Suprapubic skin (tissue), 4 donors: ENCODE data around the gene ESPN. TPM values are rescaled to one million over a fixed set of nuclear protein-coding genes. Genes with fewer than 3 reads are reported as not detected.

Source experiments
- DNase-seq, 2 donors: peaks; one replicate each; pipeline ENCODE4 v3.0.0-alpha.2; 2019; ENCODE audit warnings: low spot score in 2 of 2
- H3K27ac ChIP-seq: fragments of 200-600 bp; sonication (generic); one replicate; pipeline ENCODE4 v1.5.1; 2019
- H3K27me3 ChIP-seq: fragments of 200-600 bp; sonication (generic); one replicate; pipeline ENCODE4 v1.5.1; 2019
- H3K36me3 ChIP-seq: fragments of 200-600 bp; sonication (generic); one replicate; pipeline ENCODE4 v1.5.1; 2019
- H3K4me1 ChIP-seq: fragments of 200-600 bp; sonication (generic); one replicate; pipeline ENCODE4 v1.5.1; 2019
- H3K4me3 ChIP-seq: fragments of 200-600 bp; sonication (generic); one replicate; pipeline ENCODE4 v1.5.1; 2019; ENCODE audit warnings: mild to moderate bottlenecking
- H3K9me3 ChIP-seq: fragments of 200-600 bp; sonication (generic); one replicate; pipeline ENCODE4 v1.5.1; 2019
- EP300 ChIP-seq: sonication (generic); formaldehyde crosslinking; IDR thresholded peaks from one replicate; pipeline ENCODE4 v1.6.1; 2017; ENCODE audit warnings: antibody characterized with exemption
- POLR2A ChIP-seq, 2 donors: fragments of 450-650 bp; IDR thresholded peaks; one replicate each; pipeline ENCODE4 v1.6.1; 2017; ENCODE audit warnings: antibody characterized with exemption in 2 of 2, mild to moderate bottlenecking in 2 of 2, moderate library complexity in 2 of 2
- POLR2AphosphoS5 ChIP-seq, 3 donors: sonication (generic); formaldehyde crosslinking; IDR thresholded peaks; one replicate each; pipeline ENCODE4 v1.6.1; 2017; ENCODE audit warnings: antibody characterized with exemption in 3 of 3
- WGBS: methylation state at CpG from one replicate; pipeline ENCODE4 v1.1.5; 2018; 5-methylcytosine and 5-hydroxymethylcytosine counted together
- total RNA-seq, 4 donors: library from RNA; depleted of rRNA; stranded (reverse); fragments of >200 nt; gene quantifications; one replicate each; pipeline ENCODE4 v1.1.0, GENCODE V29; 2016
- TF ChIP-seq, protein P1 (sequence below), 2 donors: fragments of 200-600 bp in 1 of 2; fragments of 450-650 bp in 1 of 2; sonication (generic) in 1 of 2; IDR thresholded peaks; one replicate each; pipeline ENCODE4 v1.5.1; 2016 to 2019; ENCODE audit warnings: antibody characterized with exemption in 2 of 2, mild to moderate bottlenecking in 1 of 2, moderate library complexity in 1 of 2

The ESPN gene
- total RNA-seq, 4 donors from 2014 or later, result 37.6 to 54.4 (median 48.8) TPM

DNA sequence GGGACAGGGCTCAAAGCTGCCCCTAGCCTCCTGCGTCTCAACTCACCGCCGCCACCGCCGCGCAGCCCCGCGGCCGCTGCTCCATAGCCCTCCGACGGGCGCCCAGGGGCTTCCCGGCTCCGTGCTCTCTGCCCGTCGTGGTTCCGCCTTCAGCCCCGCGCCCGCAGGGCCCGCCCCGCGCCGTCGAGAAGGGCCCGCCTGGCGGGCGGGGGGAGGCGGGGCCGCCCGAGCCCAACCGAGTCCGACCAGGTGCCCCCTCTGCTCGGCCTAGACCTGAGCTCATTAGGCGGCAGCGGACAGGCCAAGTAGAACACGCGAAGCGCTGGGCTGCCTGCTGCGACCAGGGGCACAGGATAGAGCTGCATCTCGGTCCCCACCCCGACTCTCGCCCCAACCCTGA, 41.4 kb downstream of the ESPN start, which contains the start of gene TNFRSF25:
Gene TNFRSF25, minus strand, starts transcription at position 151 of the 400 bp plus-strand sequence. Its CDS starts 66 bp downstream, at position 85.
- H3K4me1 ChIP-seq, result peaks cover 6% of the 10 kb centered on the region
- H3K27me3 ChIP-seq, result peaks cover 14% of the 10 kb centered on the region
- DNase-seq, result no peak
- WGBS, result 66% methylated on average over 17 of the region's 43 CpGs
- no peaks in the 10 kb centered on the region for H3K9me3 ChIP-seq
- TF ChIP-seq EP300, result no peak
- TF ChIP-seq, protein P1, sequence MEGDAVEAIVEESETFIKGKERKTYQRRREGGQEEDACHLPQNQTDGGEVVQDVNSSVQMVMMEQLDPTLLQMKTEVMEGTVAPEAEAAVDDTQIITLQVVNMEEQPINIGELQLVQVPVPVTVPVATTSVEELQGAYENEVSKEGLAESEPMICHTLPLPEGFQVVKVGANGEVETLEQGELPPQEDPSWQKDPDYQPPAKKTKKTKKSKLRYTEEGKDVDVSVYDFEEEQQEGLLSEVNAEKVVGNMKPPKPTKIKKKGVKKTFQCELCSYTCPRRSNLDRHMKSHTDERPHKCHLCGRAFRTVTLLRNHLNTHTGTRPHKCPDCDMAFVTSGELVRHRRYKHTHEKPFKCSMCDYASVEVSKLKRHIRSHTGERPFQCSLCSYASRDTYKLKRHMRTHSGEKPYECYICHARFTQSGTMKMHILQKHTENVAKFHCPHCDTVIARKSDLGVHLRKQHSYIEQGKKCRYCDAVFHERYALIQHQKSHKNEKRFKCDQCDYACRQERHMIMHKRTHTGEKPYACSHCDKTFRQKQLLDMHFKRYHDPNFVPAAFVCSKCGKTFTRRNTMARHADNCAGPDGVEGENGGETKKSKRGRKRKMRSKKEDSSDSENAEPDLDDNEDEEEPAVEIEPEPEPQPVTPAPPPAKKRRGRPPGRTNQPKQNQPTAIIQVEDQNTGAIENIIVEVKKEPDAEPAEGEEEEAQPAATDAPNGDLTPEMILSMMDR (IDR thresholded peaks at IDR 0.05), result no peak
- TF ChIP-seq POLR2A (IDR thresholded peaks at IDR 0.05), result no peak
- TF ChIP-seq POLR2AphosphoS5 (IDR thresholded peaks at IDR 0.05), result no peak
- H3K27ac ChIP-seq, result no peak within 1 kb of the TSS
- peak within 1 kb of the TSS; percentile 21 for H3K4me3 ChIP-seq
- H3K36me3 ChIP-seq, result peaks cover 61% of the 10 kb centered on the region

DNA sequence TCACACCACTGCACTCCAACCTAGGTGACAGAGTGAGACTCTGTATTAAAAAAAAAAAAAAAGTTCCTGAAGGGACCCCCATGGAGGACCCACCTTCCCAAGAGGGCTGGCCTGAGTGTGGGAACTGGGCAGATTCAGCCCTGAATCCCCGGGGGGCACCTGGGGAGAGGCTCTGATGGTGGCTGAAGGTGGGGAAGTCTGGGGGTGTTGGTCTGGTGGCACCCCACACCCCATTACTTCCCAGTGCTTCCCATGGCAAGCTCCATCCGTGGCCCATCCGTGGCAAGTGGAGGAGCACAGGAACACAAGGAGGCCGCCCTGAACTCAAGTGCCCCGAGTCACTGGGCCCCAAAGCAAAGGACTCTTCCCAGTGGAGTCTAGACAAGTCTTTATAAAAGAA, 42.2 kb downstream of the ESPN start:
- Histone ChIP-seq H3K27me3 (peaks cover 11% of the 10 kb centered on the region), H3K27ac (no peak overlapping the region), H3K9me3 (no peaks in the 10 kb centered on the region), H3K4me1 (peaks cover 7% of the 10 kb centered on the region), H3K4me3 (no peak overlapping the region), H3K36me3 (peaks cover 59% of the 10 kb centered on the region)
- 100% methylated on average over 1 of the region's 5 CpGs for WGBS
- TF ChIP-seq, protein P1 (IDR thresholded peaks at IDR 0.05), result no peak
- TF ChIP-seq POLR2AphosphoS5 (IDR thresholded peaks at IDR 0.05) (no peak), EP300 (no peak), POLR2A (IDR thresholded peaks at IDR 0.05) (no peak)
- no peak for DNase-seq

DNA sequence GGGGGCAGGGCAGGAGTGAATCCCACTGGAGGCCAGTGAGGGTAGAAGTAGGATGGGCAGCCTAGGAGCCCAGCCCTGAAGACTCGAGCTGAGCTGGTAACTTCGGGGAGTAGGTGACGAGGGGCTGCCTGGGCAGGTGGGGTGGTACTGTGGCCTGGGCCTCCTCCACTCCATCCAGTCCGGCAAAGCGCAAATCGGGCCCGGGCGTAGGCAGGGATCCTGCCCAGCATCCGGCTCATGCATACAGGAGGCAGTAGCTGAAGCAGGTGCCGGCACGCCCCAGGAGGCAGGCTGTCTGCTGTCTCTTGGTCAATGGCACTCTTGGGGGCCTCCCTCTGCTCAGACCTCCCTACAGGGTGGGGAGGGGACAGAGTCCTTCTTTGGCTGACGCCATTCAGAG, 42.6 kb downstream of the ESPN start:
- Histone ChIP-seq H3K27me3 (peaks cover 9% of the 10 kb centered on the region), H3K27ac (no peak overlapping the region), H3K9me3 (no peaks in the 10 kb centered on the region), H3K4me1 (peaks cover 7% of the 10 kb centered on the region), H3K36me3 (peaks cover 54% of the 10 kb centered on the region), H3K4me3 (no peak overlapping the region)
- TF ChIP-seq POLR2A (IDR thresholded peaks at IDR 0.05), result no peak
- no peak for TF ChIP-seq POLR2AphosphoS5 (IDR thresholded peaks at IDR 0.05)
- TF ChIP-seq, protein P1 (IDR thresholded peaks at IDR 0.05), result no peak
- no peak for TF ChIP-seq EP300
- DNase-seq, result no peak
- WGBS, result over 99% methylated on average over 11 of the region's 12 CpGs

DNA sequence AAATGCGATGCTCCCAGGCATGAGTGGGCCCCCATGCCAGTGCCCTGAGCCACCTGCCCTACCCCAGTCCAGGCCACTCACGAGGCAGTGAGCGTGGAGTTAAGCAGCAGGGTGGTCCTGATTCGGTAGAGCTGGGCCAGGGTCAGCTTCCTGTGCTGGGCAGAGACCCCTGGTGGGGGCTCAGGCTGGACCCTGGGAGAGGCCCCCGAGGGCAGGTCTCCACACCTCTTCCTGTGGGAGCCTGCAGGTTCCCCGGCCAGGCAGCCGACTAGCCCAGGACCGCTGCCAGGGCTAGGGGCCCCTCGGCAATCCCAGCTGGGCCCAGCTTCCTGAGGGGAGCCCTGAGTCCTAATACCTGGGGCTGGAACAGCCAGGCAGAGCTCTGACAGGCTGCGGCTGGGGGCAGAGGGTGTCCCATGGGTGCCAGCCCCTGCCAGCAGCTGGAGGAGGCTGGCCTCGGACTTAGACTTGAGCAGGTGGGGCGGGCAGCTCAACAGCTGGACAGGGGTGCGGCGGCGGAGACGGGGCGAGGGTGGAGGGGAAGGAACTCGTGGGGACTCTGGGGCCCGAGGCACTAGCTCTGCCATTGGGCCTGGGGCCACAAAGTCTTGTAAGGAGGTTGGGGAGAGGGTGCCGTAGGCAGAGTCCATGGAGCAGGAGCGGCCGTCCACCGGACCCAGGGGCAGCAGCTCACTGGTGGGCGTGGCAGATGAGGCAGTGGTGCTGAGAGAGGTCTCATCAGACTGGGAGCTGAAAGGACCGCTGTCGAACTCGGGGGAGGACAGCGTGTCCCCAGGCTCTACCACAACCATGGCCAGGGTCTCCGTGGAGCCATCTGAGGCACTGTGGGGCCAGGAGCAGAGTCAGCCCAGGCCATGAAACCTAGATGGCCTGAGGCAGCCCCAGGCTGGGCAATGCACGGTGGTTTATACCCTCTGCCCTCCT, 43.4 kb downstream of the ESPN start:
- no peak for TF ChIP-seq EP300
- TF ChIP-seq POLR2AphosphoS5 (IDR thresholded peaks at IDR 0.05), result no peak
- TF ChIP-seq POLR2A (IDR thresholded peaks at IDR 0.05), result no peak
- TF ChIP-seq, protein P1 (IDR thresholded peaks at IDR 0.05), result no peak
- 92% methylated on average over 16 of the region's 30 CpGs for WGBS
- Histone ChIP-seq H3K4me3 (no peak overlapping the region), H3K36me3 (peaks cover 51% of the 10 kb centered on the region), H3K27ac (no peak overlapping the region), H3K9me3 (no peaks in the 10 kb centered on the region), H3K27me3 (peaks cover 9% of the 10 kb centered on the region), H3K4me1 (peaks cover 15% of the 10 kb centered on the region)
- no peak for DNase-seq

DNA sequence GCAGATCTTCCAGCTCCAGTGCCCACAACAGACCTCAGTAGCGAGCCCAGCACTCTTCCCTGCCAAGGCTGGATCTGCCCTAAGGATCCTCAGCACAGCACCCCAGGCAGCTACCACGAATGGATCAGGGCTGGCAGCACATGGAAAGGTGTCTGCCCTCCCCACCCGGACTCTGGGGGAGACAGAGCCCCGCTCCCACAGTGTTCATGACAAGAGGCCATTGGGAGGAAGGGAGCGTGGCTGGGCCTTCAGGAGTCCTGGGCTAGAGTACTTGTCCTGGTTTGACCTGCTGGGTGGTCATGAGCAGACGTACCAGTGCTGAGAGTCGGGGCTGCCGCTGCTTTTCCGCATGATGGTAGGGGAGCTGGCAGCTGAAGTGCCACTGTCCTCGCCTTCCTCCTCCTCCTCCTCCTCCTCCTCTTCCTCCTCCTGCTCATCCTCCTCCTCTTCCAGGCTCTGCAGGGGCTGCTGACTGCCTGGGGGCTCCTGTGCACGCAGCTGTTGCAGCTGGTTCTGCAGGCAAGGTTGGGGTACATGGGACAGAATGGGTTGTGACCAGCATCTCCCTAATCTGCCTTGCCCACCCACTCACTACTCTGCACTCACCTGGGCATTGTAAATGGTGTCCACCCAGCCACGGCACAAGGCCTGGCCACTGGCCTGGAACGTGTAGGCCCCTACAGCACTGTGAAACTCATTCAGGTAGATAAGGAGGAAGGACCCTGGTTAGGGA, 44.3 kb downstream of the ESPN start:
- Histone ChIP-seq H3K4me1 (peaks cover 19% of the 10 kb centered on the region), H3K27me3 (peaks cover 9% of the 10 kb centered on the region), H3K4me3 (no peak overlapping the region), H3K27ac (no peak overlapping the region), H3K9me3 (no peaks in the 10 kb centered on the region), H3K36me3 (peaks cover 51% of the 10 kb centered on the region)
- no peak for TF ChIP-seq POLR2AphosphoS5 (IDR thresholded peaks at IDR 0.05)
- TF ChIP-seq POLR2A (IDR thresholded peaks at IDR 0.05), result no peak
- 91% methylated on average over 9 of the region's 13 CpGs for WGBS
- DNase-seq, result no peak
